AG08396 (cell line): Measurements from ENCODE around the gene PLXNA4.

Experiments used
- DNase-seq: peaks from one replicate; pipeline ENCODE4 v3.0.0; 2012; ENCODE audit warnings: low spot score, mixed read lengths

Gene PLXNA4

GRCh38 chr7:132145466-132145865 is 430.8 kb downstream of the PLXNA4 start:
- DNase-seq: peak; percentile 53

GRCh38 chr7:132145063-132145462 is 431.2 kb downstream of the PLXNA4 start:
- DNase-seq: no peak

DNA sequence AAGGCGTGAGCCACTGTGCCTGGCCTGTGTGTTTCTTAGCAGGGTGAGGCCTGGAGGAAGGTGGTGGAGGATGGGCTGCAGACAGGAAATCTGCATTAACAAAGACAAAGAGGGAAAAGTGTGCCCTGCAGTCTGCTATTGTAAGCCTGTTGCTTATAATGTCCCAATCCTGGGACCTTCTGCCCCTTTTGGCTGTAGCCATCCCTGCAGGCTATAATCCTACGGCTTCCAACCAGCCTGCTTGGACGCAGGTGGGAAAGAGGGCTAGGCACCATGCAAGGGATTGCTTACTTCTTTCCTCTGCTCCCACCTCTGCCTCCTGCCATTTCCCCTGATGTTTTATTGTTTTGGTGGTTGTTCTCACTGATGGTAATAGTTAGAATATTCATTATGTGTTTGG is 434.3 kb downstream of the PLXNA4 start:
- no peak for DNase-seq

GRCh38 chr7:132141109-132141508 is 435.2 kb downstream of the PLXNA4 start:
- DNase-seq: no peak

GRCh38 chr7:132140341-132140740 is 435.9 kb downstream of the PLXNA4 start:
- no peak for DNase-seq

DNA sequence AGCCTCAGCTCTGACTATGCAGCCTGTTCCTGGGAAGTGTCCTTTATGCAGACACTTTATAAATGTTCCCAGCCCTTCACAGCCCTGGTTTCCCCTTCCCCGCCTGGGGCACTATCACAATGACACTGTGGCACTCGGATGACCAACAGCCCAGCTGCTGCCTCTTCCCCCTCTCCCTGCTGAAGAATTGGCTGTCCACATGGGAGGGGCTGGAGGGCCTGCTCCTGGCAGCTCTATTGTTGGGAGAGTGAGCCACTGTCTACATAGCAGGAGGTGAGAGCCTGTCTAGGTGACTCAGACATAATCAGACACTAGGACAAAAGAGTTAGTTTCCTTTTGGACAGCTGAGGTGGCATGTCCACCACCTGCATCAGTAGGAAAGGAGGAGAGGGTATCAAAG is 437.5 kb downstream of the PLXNA4 start:
- no peak for DNase-seq

DNA sequence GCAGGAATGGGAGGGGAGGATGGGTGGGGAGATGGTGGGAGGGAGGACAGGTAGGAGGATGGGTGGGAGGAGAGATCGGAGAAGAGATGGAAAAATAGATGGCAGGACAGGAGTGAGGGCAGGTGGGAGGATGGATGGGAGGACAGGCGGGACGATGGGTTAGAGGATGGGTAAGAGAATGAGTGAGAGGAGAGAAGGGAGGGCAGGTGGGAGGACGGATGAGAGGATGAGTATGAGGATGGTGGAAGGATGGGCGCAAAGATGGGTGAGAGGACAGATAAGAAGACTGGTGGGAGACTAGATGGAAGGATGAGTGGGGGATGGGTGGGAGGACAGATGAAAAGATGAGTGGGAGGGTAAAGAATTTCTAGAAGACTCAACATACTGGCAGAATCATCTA is 438.6 kb downstream of the PLXNA4 start:
- no peak for DNase-seq

GRCh38 chr7:132135746-132136385 is 440.4 kb downstream of the PLXNA4 start:
- no peak for DNase-seq

DNA sequence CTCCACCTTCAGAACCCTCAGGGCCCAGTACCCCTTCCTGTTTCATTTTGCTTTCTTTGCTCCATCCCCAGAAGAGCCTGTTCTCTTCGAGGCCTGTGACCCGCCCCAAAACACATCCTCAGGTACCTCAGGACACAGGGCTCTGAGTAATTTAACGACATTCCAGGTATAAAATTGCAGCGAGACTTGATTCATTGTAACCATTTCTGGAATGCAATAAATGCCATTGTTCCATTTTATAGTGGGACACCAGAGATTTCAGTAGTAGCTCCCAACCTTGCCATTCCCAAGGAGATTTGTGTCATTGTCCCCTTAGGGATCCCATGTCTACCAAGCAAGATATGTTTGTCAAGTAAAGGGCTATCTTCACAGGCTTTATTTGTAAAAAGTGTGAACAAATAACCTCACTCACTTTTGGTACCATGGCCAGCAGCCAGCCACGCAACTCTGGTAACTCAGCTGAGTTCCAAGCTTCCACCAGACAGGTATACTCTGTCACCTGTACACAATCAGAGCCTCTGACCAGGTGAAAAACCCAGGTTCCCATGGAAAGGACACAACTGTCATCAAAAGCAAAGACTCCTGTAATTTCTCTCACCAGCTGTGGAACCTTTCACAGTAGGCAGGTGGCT is 441.3 kb downstream of the PLXNA4 start:
- DNase-seq: no peak

DNA sequence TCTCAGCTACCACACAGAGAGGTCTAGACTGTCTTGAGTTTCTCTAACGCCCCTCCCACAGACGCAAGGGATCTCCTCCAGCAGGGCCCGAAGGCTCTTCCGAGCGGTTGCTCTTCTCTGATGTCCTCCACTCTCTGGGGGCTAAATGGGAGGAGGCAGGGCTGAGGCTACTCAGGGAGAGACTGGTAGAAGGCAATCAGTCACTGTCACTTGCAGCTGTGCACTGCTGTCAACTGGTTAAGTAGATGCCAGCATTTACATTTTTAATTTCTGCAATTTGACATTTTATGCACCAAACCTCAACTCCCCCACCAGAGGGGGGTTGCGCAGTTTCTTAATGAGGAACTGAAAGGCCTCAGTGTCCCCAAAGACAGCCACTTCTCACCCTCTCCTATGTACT is 442.8 kb downstream of the PLXNA4 start:
- DNase-seq: no peak

- DNase-seq: no peak
Measured at GRCh38 chr7:132131196-132131595, 445.1 kb downstream of the PLXNA4 start.

DNA sequence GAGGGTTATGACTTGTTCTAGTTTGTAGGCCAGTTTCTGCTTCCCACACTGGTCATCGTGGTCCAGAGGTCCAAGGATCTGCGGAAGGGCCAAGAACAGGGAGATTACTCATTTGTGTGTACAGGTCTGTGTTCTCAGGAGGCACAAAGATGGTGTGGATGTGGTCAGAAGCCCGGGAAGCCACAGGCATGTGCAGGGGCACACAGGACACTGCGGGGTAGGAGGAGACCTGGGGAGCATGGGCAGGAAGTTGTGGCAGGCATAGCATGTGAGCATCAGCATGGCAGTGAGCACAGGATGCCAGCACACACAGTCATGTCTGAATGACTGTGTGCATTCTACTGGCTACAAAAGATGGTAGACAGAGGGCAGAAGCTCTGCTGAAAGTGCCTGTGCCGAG is 445.8 kb downstream of the PLXNA4 start:
- no peak for DNase-seq

- no peak for DNase-seq
Measured at GRCh38 chr7:132125872-132126595, 450.2 kb downstream of the PLXNA4 start.

DNA sequence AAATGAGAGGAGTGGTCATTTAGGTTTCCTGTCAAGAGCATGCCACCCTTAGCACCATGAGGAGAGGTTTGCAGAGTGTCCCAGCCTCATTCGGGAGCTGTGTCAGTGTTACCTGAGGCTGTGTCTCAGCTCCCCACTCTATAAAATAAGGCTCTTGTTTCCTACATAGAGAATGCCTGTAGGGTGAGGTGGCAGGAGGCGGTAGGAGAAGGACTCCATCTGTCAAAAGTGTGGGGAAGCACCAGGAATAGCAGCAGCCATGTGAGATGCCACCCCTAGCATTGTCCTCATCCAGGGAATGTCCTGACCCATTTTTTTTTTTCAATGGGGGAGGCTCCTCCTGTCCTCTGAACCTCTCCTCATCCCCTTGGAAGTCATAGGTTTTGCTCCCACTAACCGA is 451.2 kb downstream of the PLXNA4 start:
- no peak for DNase-seq

GRCh38 chr7:132124575-132124974 is 451.7 kb downstream of the PLXNA4 start:
- no peak for DNase-seq

DNA sequence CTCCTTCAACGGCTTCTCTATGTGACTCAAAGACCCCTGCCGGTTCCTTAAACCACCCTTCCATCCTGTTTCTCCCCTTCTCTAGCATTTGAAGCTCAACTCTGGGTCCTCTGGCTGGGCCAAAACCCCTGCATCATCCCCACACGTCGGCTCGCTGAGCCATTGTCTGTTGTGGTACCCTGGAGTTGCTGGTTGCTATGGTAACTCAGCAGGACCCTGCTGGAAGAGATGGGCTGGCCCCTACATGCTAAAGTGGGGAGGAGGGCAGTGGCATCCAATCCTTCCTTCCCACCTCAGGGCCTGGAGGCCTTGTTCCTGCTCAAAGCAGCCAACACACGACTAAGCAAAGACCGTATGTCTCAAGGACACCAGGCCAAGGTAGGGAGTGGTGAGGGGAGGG is 452.5 kb downstream of the PLXNA4 start:
- no peak for DNase-seq

GRCh38 chr7:132122901-132123300 is 453.4 kb downstream of the PLXNA4 start:
- no peak for DNase-seq

DNA sequence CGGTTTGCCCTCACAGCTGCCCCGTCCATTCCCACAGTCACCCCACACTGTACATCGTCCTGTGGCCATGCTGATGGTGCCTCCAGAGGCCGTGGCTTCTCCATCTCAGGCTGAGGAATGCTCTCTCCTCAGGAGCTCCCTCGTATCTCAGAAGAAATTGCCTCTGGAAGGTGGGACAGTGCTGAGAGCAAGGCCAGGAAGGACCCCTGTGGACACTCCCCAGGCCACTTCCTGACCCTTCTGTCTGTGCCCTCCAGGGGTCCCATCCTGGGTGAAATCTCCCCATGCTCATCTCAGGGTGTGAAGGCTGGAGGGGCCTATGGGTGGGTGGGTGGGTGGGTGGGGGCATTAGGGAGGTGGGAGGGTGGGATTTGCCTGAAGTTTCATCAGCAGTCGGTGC is 454.3 kb downstream of the PLXNA4 start:
- DNase-seq: no peak

DNA sequence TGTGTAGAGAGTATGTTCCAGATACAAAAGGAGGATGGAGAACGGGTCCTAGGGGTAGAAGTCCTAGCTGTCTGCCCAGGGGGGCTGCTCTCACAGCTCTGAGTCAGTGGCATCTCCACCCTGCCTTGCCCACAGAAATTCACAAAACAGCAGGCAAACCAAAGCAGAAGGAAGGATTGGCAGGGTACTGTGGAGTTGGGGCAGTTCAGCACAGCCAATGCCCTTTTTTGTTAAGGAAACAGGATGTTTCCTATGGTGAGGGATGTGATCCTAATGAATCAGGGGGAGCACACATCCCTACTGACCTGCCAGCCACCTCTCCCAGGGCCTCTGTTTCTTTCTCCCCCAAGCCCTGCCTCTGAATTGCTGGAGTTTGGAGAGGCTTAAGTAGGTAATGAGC is 457.6 kb downstream of the PLXNA4 start:
- DNase-seq: no peak

- no peak for DNase-seq
Measured at GRCh38 chr7:132117636-132118035, 458.6 kb downstream of the PLXNA4 start.

GRCh38 chr7:132117181-132117580 is 459.1 kb downstream of the PLXNA4 start:
- peak; percentile 43 for DNase-seq

DNA sequence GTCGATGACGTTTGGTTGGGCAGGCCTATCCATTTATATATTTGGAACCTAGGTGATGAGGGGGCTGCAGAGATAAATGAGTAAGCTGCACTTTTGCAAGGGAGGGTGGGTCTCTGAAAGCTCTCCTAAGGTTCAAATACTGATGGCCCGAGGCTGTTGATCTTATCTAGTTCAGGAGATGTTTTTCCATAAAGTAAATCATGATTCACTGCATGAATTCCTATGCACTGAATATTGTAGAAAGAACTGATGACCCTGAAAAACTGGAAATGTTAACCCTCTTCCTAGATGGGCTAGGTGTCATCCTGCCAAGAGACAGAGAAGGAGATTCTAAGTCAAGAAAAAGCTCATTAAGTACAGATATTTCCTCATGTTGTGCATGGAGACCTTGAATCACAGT is 459.9 kb downstream of the PLXNA4 start:
- no peak for DNase-seq

- DNase-seq: no peak
Measured at GRCh38 chr7:132115758-132116157, 460.5 kb downstream of the PLXNA4 start.

DNA sequence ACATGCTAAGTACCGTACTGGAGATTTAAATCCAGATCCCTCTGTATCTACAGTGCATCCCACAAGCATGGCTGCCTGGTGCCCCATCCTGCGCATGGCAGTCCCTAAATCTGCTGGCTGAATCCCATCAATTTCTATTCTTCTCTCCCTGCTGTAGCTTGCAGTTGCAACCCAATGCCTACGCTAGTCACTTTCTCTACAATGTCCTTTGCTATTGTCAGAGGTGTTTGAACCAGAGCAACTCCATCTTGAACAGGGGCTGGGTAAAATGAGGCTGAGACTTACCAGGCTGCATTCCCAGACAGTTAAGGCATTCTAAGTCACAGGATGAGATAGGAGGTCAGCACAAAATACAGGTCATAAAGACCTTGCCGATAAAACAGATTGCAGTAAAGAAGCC is 461.2 kb downstream of the PLXNA4 start:
- DNase-seq: no peak
